HCT116 (cell line): ENCODE data around the gene BTN1A1. TPM values are rescaled to one million over a fixed set of nuclear protein-coding genes. Genes with fewer than 3 reads are reported as not detected.

Experiments
- ATAC-seq: fragments of 200-7000 bp; cut with Tn5 transposase; 2 replicates; pipeline ENCODE4 v1.9.1; 2020; ENCODE audit warnings: mild to moderate bottlenecking, moderate library complexity
- BruUV-seq: library from RNA; stranded (reverse); fragments of 400-500 nt; replicated peaks from 2 replicates; lab custom pipeline; 2021; lab: Mats Ljungman, UMichigan
- CTCF ChIA-PET: fragments of 300-600 bp; sonication (Branson Sonifier 250); formaldehyde crosslinking; loops from one replicate; lab custom pipeline; 2021; ENCODE audit warnings: antibody characterized with exemption; lab: Charles Lee
- POLR2A ChIA-PET: fragments of 300-600, 350-600 bp; sonication (Branson Sonifier 250); formaldehyde crosslinking; loops from one replicate; lab custom pipeline; 2021; ENCODE audit warnings: antibody characterized with exemption; lab: Charles Lee
- RAD21 ChIA-PET, 2 experiments: fragments of 300-600 bp; sonication (Branson Sonifier 250); formaldehyde crosslinking; loops; one replicate each; lab custom pipeline; 2023; ENCODE audit warnings: low total read pairs in 2 of 2; ENCODE audit not compliant: uncharacterized antibody in 2 of 2, unreplicated experiment in 2 of 2, low non-redundant PET in 1 of 2; lab: Charles Lee
- DNase-seq: peaks from one replicate; pipeline ENCODE4 v3.0.0-alpha.2; 2010; ENCODE audit warnings: low read depth, low spot score
- H2AFZ ChIP-seq: fragments of 200-600 bp; shearing (Covaris generic), sonication (generic); 2 replicates; pipeline ENCODE4 v1.6.1; 2017; ENCODE audit warnings: low read depth, mixed run types, mixed read lengths, antibody characterized with exemption, low read length; ENCODE audit not compliant: poor library complexity, severe bottlenecking
- H3K27ac ChIP-seq: 2 replicates; pipeline ENCODE4 v1.5.1; 2012; ENCODE audit warnings: low read depth, low read length
- H3K27me3 ChIP-seq: fragments of 200-600 bp; sonication (generic); 2 replicates; pipeline ENCODE4 v1.6.1; 2016; ENCODE audit warnings: mixed run types, low read length, mixed read lengths; ENCODE audit not compliant: insufficient read depth
- H3K36me3 ChIP-seq, 2 experiments: fragments of 200-500 bp in 1 of 2; fragments of 200-600 bp in 1 of 2; sonication (Bioruptor generic) in 1 of 2; sonication (generic) in 1 of 2; 2 replicates each; pipeline versions ENCODE4 v1.5.1 to v1.6.1; 2014 to 2016; ENCODE audit warnings: low read length in 2 of 2, inconsistent platforms in 1 of 2, mixed read lengths in 1 of 2, mixed run types in 1 of 2; ENCODE audit not compliant: insufficient read depth in 2 of 2, control insufficient read depth in 1 of 2
- H3K4me1 ChIP-seq, 2 experiments: fragments of 200-600 bp in 1 of 2; sonication (generic) in 1 of 2; 2 replicates each; pipeline versions ENCODE4 v1.5.1 to v1.6.1; 2012 to 2017; ENCODE audit warnings: low read length in 2 of 2, inconsistent platforms in 1 of 2, mild to moderate bottlenecking in 1 of 2, mixed read lengths in 1 of 2, mixed run types in 1 of 2, moderate library complexity in 1 of 2; ENCODE audit not compliant: insufficient read depth in 2 of 2, control insufficient read depth in 1 of 2
- H3K4me2 ChIP-seq: fragments of 200-600 bp; sonication (generic); 2 replicates; pipeline ENCODE4 v1.6.1; 2017; ENCODE audit warnings: mixed run types, low read length, mixed read lengths
- H3K4me3 ChIP-seq, 2 experiments: fragments of 200-600 bp in 1 of 2; sonication (generic) in 1 of 2; replicated peaks in 1 of 2; 2 replicates each; pipeline ENCODE4 v1.5.1; 2011 to 2016; ENCODE audit warnings: low read length in 2 of 2, control low read depth in 1 of 2, low read depth in 1 of 2, mild to moderate bottlenecking in 1 of 2, mixed read lengths in 1 of 2, mixed run types in 1 of 2
- H3K79me2 ChIP-seq: fragments of 200-600 bp; sonication (generic); 2 replicates; pipeline ENCODE4 v1.6.1; 2017; ENCODE audit warnings: mild to moderate bottlenecking, mixed run types, low read length, moderate library complexity, mixed read lengths; ENCODE audit not compliant: insufficient read depth
- H3K9ac ChIP-seq: fragments of 200-600 bp; sonication (generic); 2 replicates; pipeline ENCODE4 v1.6.1; 2016; ENCODE audit warnings: low read length, mixed read lengths
- H3K9me2 ChIP-seq: fragments of 200-600 bp; sonication (generic), shearing (Covaris generic); 2 replicates; pipeline ENCODE4 v1.6.1; 2017; ENCODE audit warnings: mixed run types, mild to moderate bottlenecking, moderate library complexity; ENCODE audit not compliant: insufficient read depth
- H3K9me3 ChIP-seq, 2 experiments: fragments of 200-500 bp in 1 of 2; fragments of 200-600 bp in 1 of 2; sonication (Bioruptor generic) in 1 of 2; sonication (generic) in 1 of 2; 2 replicates each; pipeline ENCODE4 v1.6.1; 2014 to 2017; ENCODE audit warnings: low read length in 2 of 2, mixed read lengths in 2 of 2, inconsistent platforms in 1 of 2, low read depth in 1 of 2, mild to moderate bottlenecking in 1 of 2, mixed run types in 1 of 2, moderate library complexity in 1 of 2; ENCODE audit not compliant: control insufficient read depth in 1 of 2, insufficient read depth in 1 of 2
- H4K20me1 ChIP-seq: fragments of 200-600 bp; sonication (generic), shearing (Covaris generic); 2 replicates; pipeline ENCODE4 v1.6.1; 2017; ENCODE audit warnings: mixed run types, mild to moderate bottlenecking, moderate library complexity; ENCODE audit not compliant: insufficient read depth
- ELF1 ChIP-seq: IDR thresholded peaks from 2 replicates; pipeline ENCODE4 v1.6.1; 2012; ENCODE audit warnings: low read depth, borderline replicate concordance
- POLR2AphosphoS5 ChIP-seq: IDR thresholded peaks from 2 replicates; pipeline ENCODE4 v1.6.1; 2011; ENCODE audit warnings: mild to moderate bottlenecking, low read depth, low read length, moderate library complexity
- SIN3A ChIP-seq: IDR thresholded peaks from 2 replicates; pipeline ENCODE4 v1.6.1; 2012; ENCODE audit warnings: low read depth
- SRF ChIP-seq: IDR thresholded peaks from 2 replicates; pipeline ENCODE4 v1.6.1; 2012; ENCODE audit warnings: low read depth
- TCF7L2 ChIP-seq: IDR thresholded peaks from 2 replicates; pipeline ENCODE4 v1.7.0; 2011; ENCODE audit warnings: borderline replicate concordance, inconsistent platforms; ENCODE audit not compliant: insufficient read depth, insufficient read length; ENCODE audit errors: extremely low read depth
- YY1 ChIP-seq: IDR thresholded peaks from 2 replicates; pipeline ENCODE4 v1.6.1; 2011; ENCODE audit warnings: low read length, low read depth, moderate library complexity, mild to moderate bottlenecking; ENCODE audit not compliant: insufficient replicate concordance; ENCODE audit errors: extremely low read depth
- ZNF274 ChIP-seq: fragments of 200-500 bp; sonication (Bioruptor generic); IDR thresholded peaks from 2 replicates; pipeline ENCODE4 v1.6.1; 2014; ENCODE audit warnings: mild to moderate bottlenecking, low read depth, low read length, inconsistent platforms
- intact Hi-C: fragments of 100-400 bp; cut with micrococcal nuclease; formaldehyde crosslinking; loops from 2 replicates; pipeline ENCODE4 v1.10.0; 2022
- total RNA-seq: library from RNA; stranded (reverse); gene quantifications from one replicate; pipeline ENCODE4 v1.2.1, GENCODE V29; 2021; ENCODE audit not compliant: unreplicated experiment
- TF ChIP-seq, protein P1 (sequence below), 3 experiments: fragments of 200-600 bp in 1 of 3; sonication (generic) in 1 of 3; IDR thresholded peaks in 2 of 3; conservative IDR thresholded peaks in 1 of 3; 2 replicates each; pipeline ENCODE4 v1.5.1; 2012 to 2017; ENCODE audit warnings: low read depth in 2 of 3, low read length in 2 of 3, antibody characterized with exemption in 1 of 3, borderline replicate concordance in 1 of 3, control low read depth in 1 of 3, mild to moderate bottlenecking in 1 of 3, mixed read lengths in 1 of 3, mixed run types in 1 of 3, moderate library complexity in 1 of 3; ENCODE audit not compliant: insufficient read depth in 1 of 3
- TF ChIP-seq, protein P2 (sequence below): IDR thresholded peaks from 2 replicates; pipeline ENCODE4 v1.6.1; 2012

The BTN1A1 gene
- total RNA-seq, 1 experiment from 2014 or later = 0.32 TPM

DNA sequence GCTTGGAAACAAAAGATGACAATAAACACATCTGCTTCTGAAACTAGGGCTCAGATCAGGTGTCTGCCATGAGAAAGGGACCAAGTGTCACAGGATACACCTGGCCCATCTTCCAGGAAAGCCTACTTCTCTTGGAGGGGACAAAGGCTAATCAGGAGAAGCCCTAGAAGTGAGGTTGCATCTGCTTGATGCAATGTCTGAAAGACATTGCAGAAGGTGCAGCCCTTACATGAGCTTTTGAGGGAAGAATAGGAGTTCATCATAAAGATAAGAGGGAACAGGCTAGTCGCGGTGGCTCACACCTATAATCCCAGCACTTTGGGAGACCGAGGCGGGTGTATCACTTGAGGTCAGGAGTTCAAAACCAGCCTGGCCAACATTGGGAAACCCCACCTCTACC lies 2.5 kb upstream of the BTN1A1 start:
- no TSS peak for BruUV-seq
- CTCF ChIA-PET = no interaction called here
- Histone ChIP-seq H3K4me3 (no peak overlapping the region), H3K27me3 (no peaks in the 10 kb centered on the region), H3K4me2 (no peak overlapping the region), H3K9ac (no peak overlapping the region), H3K9me2 (no peaks in the 10 kb centered on the region), H4K20me1 (no peaks in the 10 kb centered on the region), H3K79me2 (no peaks in the 10 kb centered on the region), H3K4me1 (peaks cover 0 to 3% of the 10 kb centered on the region in 2 experiments; a peak in 1 of 4 replicates), H3K27ac (no peak overlapping the region), H2AFZ (no peak overlapping the region), H3K36me3 (no peaks in the 10 kb centered on the region), H3K9me3 (no peaks in the 10 kb centered on the region)
- RAD21 ChIA-PET = no interaction called here
- ATAC-seq (no peak), DNase-seq (no peak)
- TF ChIP-seq, protein P1, sequence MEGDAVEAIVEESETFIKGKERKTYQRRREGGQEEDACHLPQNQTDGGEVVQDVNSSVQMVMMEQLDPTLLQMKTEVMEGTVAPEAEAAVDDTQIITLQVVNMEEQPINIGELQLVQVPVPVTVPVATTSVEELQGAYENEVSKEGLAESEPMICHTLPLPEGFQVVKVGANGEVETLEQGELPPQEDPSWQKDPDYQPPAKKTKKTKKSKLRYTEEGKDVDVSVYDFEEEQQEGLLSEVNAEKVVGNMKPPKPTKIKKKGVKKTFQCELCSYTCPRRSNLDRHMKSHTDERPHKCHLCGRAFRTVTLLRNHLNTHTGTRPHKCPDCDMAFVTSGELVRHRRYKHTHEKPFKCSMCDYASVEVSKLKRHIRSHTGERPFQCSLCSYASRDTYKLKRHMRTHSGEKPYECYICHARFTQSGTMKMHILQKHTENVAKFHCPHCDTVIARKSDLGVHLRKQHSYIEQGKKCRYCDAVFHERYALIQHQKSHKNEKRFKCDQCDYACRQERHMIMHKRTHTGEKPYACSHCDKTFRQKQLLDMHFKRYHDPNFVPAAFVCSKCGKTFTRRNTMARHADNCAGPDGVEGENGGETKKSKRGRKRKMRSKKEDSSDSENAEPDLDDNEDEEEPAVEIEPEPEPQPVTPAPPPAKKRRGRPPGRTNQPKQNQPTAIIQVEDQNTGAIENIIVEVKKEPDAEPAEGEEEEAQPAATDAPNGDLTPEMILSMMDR (IDR thresholded peaks at IDR 0.05 in 2 of 3, conservative IDR thresholded peaks at IDR 0.05 in 1 of 3; ENCODE audit: borderline replicate concordance in 1 of 3, insufficient read depth in 1 of 3, low read depth in 2 of 3, low read length in 2 of 3) = no peak
- TF ChIP-seq SRF (no peak), YY1 (no peak), ELF1 (no peak), SIN3A (no peak), TCF7L2 (no peak), POLR2AphosphoS5 (no peak), ZNF274 (no peak)
- TF ChIP-seq, protein P2, sequence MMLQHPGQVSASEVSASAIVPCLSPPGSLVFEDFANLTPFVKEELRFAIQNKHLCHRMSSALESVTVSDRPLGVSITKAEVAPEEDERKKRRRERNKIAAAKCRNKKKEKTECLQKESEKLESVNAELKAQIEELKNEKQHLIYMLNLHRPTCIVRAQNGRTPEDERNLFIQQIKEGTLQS = no peak
- POLR2A ChIA-PET = no interaction called here
- intact Hi-C loops = no loop called here
